ENCODE results near the gene CTNNA3.

GRCh38 chr10:65940105-65940504, 1755.9 kb downstream of the CTNNA3 start:
- TF ChIP-seq CTCF (IDR thresholded peaks at IDR 0.05) (no peak), POLR2A (IDR thresholded peaks at IDR 0.05) (no peak)

Measured in lower leg skin (tissue), 3 donors.